ENCODE data around the gene AFAP1.
A peak's percentile ranks its signal among the peaks of the same experiment; 100 is the strongest.

The AFAP1 gene

DNA sequence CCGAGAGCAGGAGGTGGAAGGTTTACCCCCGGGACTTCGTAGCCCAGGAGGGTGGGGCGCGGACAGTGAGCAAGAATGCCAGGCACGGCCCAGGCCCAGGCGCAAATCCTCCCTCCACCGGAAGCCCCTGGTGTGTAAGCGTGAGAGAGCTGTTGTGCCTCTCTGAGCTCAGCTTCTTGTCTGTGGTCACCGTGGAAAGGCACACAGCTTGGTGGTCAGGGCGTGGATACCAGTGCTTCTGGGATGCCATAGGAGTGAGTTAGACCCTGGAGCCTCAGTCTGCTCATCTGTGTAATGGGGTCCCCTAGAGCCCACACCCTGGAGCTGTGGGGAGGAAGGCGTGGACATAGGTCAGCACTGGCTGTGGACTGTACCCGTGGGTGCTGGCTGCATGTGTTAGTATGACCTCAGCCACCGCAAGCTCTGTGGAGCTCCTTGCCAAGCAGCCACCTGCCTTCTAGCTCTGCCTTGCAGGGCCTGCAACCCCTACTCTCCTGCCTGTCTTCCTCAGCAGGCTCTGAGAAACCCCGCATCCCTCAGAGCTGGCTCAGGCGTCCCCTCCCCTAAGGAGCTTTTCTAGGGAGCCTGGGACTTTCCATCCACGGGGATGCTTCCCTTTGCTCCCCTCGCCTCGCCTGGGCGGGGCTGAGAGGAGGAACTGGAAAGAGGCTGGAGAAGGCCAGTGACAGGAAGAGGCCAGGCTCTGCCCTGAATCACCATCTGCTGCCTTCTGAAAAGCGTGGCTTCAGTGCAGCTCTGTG lies 28.0 kb upstream of the AFAP1 start:
- no peak for ATAC-seq
- DNase-seq: no peak

GRCh38 chr4:7967063-7967440 lies 27.4 kb upstream of the AFAP1 start:
- no peak for DNase-seq
- no peak for ATAC-seq

- ATAC-seq: no peak
- no peak for DNase-seq
Observed at GRCh38 chr4:7966281-7967062, 26.8 kb upstream of the AFAP1 start.

- DNase-seq (no peak), ATAC-seq (no peak)
Observed at GRCh38 chr4:7964890-7965662, 25.4 kb upstream of the AFAP1 start.

- ATAC-seq: peak; percentile 36
- no peak for DNase-seq
Observed at GRCh38 chr4:7964459-7964858, 24.8 kb upstream of the AFAP1 start.

DNA sequence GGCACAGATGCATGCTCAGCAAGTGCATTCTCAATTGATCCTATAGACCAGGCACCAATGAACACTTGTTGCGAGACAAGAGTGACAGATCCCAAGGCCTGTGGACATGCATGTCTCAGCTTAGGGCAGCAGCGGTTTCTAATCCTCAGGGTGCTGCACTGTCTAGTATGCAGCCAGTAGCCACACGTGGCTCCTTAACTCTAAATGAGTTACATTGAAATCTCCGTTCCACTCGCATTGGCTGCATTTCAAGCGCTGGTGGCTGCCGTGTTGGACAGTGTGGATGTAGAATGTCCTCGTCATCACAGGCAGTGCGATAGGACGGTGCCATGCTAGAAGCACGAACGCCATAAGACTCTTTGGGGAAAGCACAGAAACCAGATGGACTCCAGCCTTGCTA lies 24.0 kb upstream of the AFAP1 start:
- DNase-seq (no peak), ATAC-seq (no peak)

DNA sequence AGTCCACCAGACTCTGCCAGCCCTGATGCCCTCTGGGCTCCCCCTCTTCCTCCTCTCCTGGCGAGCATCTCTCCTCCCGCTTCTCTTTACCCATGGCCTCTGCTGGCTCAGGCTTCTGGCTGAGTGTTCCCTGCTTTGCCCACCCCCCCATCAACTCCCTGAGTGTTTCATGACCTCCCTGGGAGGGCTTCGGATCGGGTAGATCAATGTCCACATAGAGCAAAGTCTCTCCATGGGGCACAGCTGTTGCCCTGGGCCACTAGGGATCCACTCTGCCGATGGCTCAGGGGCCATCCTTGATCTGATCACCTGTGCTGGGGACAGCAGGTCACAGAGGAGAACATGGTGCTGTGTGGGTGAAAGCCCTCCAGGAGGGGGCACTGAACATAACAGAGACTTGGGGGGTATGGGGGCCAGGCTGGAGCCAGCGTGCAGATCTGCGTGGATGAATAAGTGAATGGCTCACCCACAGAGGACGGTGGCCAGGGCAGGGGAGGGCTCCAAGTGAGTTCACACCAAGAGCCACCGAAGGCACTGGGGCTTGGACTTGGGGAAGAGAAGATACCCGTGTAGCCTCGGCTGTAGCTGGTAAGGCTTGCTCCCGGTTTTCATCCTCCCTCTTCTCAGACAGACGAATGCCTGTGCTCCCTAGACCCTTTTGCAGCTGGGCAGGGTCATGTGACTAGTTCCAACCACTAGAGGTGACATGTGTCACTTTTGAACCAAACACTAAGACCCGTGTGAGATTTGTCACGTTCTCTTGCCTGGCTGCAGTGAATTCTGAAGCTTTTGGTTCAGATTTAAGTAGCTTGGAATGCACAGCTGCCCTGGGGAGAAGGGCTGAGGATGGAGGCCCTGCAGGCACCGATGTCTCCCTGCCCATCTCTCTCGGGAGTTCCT lies 23.2 kb upstream of the AFAP1 start:
- ATAC-seq (no peak), DNase-seq (no peak)

- peak; percentile 83 for DNase-seq
- peak; percentile 82 for ATAC-seq
Observed at GRCh38 chr4:7960790-7961655, 21.4 kb upstream of the AFAP1 start.

- ATAC-seq (peak; percentile 75), DNase-seq (no peak)
Observed at GRCh38 chr4:7960017-7960789, 20.5 kb upstream of the AFAP1 start.

DNA sequence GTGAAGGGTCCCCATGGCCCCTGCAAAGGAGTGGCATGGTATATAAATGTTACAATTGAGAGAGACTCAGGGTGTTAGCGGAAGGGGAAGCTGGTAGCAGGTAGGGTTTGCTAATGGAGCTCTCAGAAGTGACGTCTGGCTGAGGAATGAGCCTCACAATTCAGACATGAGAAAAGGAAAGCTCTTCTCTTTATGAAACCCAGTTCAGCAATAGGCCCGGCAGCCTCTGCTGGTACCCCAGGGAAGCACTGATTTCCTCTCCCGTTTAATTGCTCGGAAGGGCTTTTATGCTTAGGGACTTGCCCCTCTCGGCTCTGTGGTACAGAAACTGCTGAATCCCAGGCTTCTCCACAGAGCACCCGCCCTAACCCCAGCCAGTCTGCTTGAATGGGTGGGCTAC lies 19.4 kb upstream of the AFAP1 start:
- ATAC-seq (no peak), DNase-seq (no peak)

DNA sequence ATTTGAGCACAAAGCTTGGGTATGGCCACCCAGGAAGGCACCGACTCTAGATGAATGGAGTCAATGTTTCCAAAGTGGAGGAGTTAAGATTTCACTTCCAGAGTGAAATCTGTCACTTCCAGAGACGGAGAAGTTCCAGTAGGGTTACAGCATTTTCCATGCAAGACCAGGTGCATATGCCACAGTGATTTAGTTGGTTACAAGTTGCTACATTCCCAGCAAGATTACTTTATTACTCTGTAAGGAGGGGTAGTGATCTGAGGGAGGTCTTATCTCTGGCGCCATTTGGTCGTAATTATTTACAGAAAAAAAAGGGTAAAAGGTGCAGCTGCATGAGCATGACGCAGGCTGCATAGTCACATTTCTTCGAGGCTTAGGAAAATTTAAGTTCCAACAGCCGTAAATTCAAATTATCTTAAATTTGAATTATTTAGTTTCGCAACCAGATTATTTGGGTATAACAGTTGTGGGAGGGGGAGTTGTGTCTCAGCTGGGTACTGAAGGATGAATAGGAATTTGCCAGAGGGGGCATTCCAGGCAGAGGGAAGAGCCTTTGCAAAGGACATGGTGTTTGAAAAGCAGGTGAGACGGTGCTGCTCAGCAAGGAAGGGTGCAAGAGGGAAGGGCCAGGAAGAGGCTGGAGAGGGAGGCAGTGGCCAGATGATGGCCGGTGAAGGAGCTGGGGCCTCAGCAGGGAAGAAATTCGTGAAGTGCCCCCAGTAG lies 17.4 kb upstream of the AFAP1 start:
- no peak for ATAC-seq
- DNase-seq: no peak

DNA sequence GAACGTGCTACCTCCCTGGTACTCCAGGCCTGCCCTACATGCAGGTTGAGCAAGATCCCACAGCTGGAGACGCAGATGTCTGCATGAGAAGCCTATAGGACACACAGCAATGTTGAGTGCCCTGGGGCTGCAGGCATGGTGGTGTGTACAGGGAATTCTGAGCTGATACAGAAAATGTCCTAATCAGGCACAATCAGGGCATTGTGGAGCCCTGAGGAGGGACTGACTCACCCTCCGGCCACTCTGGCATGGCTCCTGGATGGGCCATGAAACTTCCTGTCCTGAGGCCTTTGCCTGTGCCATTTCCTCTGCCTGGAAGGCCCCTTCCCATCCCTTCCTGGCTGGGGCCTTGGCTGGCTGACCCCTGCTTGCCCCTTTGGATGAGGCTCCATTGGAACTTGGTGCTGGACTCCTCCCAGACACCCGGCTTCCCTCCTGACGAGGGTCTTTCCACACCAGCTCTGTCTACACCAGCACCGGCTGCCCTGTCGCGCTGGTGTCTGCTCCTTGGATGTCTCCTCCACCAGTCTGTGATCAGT lies 16.7 kb upstream of the AFAP1 start:
- no peak for DNase-seq
- ATAC-seq: no peak

GRCh38 chr4:7955393-7955792 lies 15.7 kb upstream of the AFAP1 start:
- ATAC-seq (no peak), DNase-seq (no peak)

DNA sequence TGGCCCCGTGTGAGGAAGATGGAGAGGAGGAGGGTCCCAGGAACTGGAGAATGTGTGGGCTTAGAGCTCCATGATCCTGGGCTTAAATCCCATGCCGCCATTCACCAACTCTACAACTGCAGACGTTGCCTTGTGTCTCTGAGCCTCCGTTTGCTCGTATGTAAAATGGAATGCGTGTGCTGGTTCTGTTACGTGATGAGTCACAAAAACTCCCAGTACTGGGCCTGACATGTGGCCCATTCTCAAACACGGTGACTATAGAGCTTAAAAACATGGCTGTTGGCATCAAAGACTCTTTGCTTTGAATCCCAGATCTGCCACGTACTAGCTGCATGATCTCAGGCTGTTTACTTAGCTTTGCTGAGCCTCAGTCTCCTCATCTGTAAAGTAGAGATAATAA lies 13.0 kb upstream of the AFAP1 start:
- no peak for DNase-seq

DNA sequence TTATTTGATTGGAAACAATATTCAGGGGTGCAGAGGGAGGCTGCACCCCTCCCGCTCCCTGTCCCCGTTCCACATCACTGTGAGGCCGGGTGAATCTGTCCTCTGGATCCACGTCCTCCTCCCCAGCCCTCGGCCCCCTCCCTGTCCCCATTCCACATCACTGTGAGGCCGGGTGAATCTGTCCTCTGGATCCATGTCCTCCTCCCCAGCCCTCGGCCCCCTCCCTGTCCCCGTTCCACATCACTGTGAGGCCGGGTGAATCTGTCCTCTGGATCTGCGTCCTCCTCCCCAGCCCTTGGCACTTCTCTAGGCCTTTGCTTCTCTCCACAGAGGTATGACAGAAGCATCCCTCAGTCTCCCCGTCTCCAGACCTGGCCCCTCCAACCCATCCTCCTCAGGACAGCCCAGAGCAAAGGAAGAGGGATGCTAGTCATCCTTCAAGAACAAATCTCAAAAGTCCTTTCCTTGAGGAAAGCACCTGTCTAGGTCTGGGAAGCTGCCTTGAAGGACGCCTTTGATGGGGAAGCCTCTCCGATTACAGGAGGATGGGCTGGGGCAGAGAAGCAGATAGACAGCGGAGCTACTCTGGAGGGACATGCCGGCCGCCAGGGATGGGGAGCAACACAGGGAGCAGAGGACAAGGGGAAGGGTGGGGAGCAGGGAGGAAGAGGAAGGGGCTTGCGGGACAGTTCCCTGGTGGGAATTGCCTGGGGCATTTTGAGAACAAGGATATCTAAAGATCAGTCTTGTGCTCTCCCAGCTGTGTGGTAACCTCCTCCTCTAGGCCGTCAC lies 10.8 kb upstream of the AFAP1 start:
- DNase-seq (no peak), ATAC-seq (no peak)

More for the DNA sequence above, 13.0 kb upstream of the AFAP1 start:
- ATAC-seq: no peak

DNA sequence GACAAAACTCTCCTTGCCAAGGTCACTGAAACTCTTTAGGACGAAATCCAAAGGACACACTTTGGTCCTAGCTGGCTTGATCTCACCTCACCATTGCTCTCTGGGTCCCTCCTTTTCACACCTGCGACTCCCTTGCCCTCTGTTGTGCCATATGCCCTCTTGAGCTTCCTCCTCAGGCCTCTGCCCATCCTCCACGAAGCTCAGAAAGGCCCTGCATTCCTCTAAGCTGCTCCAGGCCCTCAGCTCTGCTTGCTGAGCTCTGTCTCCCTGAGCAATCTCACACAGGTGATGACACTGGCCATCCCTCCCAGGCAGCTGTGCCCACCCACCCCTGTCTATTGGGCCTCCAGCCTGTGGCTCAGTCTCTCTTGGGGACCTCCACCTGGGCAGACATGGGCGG lies 10.1 kb upstream of the AFAP1 start:
- ATAC-seq: no peak
- DNase-seq: no peak

DNA sequence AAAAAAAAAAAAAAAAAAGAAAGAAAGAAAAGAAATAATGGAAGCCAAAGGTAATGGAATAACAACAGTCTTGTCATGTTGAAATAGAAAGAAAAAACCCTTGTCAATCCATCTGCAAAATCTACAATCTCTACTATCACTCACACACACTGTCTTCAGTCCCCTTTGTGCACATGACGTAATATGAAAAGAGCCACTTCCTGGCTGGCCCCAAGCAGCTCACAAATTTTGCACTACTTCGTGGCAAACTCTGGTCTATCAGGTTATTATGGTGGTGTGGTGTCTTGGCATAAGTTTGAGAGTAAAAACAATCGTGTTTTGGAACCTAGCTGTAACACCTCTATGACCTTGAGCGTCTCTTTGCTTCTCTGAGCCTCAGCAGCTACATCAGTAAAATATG lies 8.3 kb upstream of the AFAP1 start:
- ATAC-seq: peak; percentile 79
- no peak for DNase-seq

DNA sequence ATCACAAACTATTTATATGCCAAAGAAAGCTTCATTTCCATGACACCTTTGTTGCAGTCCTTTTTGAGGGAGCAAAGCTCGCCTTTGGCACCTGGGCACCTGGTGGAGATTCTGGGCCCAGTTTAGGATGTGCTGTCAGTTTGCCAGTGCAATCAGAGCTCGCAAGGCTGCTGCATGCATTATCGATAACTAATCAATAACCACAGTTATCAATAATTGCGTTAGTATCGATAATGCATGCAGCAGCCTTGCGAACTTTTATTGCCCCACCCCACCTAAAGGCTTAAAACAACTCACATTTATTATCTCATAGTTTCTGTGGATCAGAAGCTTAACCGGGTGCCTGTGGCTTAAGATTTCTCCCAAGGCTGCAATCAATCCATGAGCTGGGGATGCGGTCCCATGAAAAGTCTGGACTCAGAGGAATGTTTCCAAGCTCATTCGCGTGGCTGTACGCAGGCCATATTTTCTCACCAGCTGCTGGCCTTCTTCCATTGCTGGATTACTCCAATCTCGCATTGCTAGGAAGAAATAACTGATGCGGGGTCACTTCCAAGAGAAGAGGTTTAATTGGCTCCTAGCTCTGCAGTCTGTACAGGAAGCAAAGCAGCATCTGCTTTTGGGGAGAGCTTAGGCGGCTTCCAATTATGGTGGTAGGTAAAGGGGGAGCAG lies 6.2 kb upstream of the AFAP1 start:
- no peak for DNase-seq
- no peak for ATAC-seq
